GM12878 (cell line): Measurements from ENCODE around the gene AP2A2. TPM values are rescaled to one million over a fixed set of nuclear protein-coding genes. Genes with fewer than 3 reads are reported as not detected.

Experiments
- ATAC-seq: fragments of 200-7000 bp; cut with Tn5 transposase; 3 replicates; pipeline ENCODE4 v1.9.1; 2020; ENCODE audit warnings: mild to moderate bottlenecking, moderate library complexity
- BruUV-seq: library from RNA; stranded (reverse); fragments of 400-500 nt; replicated peaks from 2 replicates; lab custom pipeline; 2021; lab: Mats Ljungman, UMichigan
- CTCF ChIA-PET: fragments of 300-600 bp; sonication (Branson Sonifier 250); formaldehyde crosslinking; extraction: SDS; loops from one replicate; lab custom pipeline; 2021; ENCODE audit warnings: inconsistent platforms; lab: Yijun Ruan, JAX
- POLR2A ChIA-PET: fragments of 350-600 bp; formaldehyde crosslinking; extraction: SDS; loops from one replicate; lab custom pipeline; 2021; ENCODE audit warnings: inconsistent platforms; lab: Charles Lee
- RAD21 ChIA-PET: fragments of 300-600 bp; sonication (Branson Sonifier 250); formaldehyde crosslinking; loops from one replicate; lab custom pipeline; 2023; ENCODE audit warnings: antibody characterized with exemption; ENCODE audit not compliant: unreplicated experiment; lab: Charles Lee
- SMC1A ChIA-PET: fragments of 300-600 bp; sonication (Branson Sonifier 250); formaldehyde crosslinking; loops from one replicate; lab custom pipeline; 2023; ENCODE audit not compliant: unreplicated experiment, uncharacterized antibody; lab: Charles Lee
- DNase-seq: peaks from one replicate; pipeline ENCODE4 v3.0.0-alpha.2; 2011; ENCODE audit warnings: low read depth, low spot score
- FAIRE-seq: peaks from 3 replicates; lab custom pipeline; 2011; peaks lifted over from hg19 to GRCh38; lab: Jason Lieb, UNC
- H2AFZ ChIP-seq: 2 replicates; pipeline ENCODE4 v1.6.0; 2011; ENCODE audit warnings: low read depth, low read length, control low read depth; ENCODE audit not compliant: control insufficient read depth
- H3K27ac ChIP-seq: 2 replicates; pipeline ENCODE4 v1.5.1; 2011; ENCODE audit warnings: control low read depth; ENCODE audit not compliant: control insufficient read depth, insufficient read depth
- H3K27me3 ChIP-seq, 2 experiments: replicated peaks in 1 of 2; 2 replicates each; pipeline versions ENCODE4 v1.6.0 to v1.6.1; 2011; ENCODE audit warnings: low read length in 1 of 2; ENCODE audit not compliant: control insufficient read depth in 2 of 2, insufficient read depth in 2 of 2
- H3K36me3 ChIP-seq, 2 experiments: 2 replicates each; pipeline ENCODE4 v1.5.1; 2011; ENCODE audit warnings: low read length in 1 of 2; ENCODE audit not compliant: control insufficient read depth in 2 of 2, insufficient read depth in 2 of 2
- H3K4me1 ChIP-seq: 2 replicates; pipeline ENCODE4 v1.6.1; 2011; ENCODE audit warnings: mild to moderate bottlenecking, low read length, moderate library complexity, mixed read lengths; ENCODE audit not compliant: control insufficient read depth, insufficient read depth
- H3K4me2 ChIP-seq: 2 replicates; pipeline ENCODE4 v1.6.0; 2011; ENCODE audit warnings: control low read depth; ENCODE audit not compliant: control insufficient read depth, insufficient read depth
- H3K4me3 ChIP-seq: fragments of 200-600 bp; sonication (generic); 2 replicates; pipeline ENCODE4 v1.5.1; 2016
- H3K79me2 ChIP-seq: 2 replicates; pipeline ENCODE4 v1.6.0; 2011; ENCODE audit warnings: low read length; ENCODE audit not compliant: control insufficient read depth, insufficient read depth
- H3K9ac ChIP-seq: 2 replicates; pipeline ENCODE4 v1.8.0; 2011; ENCODE audit warnings: low read length, control low read depth, mixed read lengths; ENCODE audit not compliant: control insufficient read depth, insufficient read depth
- H3K9me3 ChIP-seq: replicated peaks from 3 replicates; pipeline ENCODE4 v1.5.1; 2011; ENCODE audit warnings: mild to moderate bottlenecking, low read length; ENCODE audit not compliant: control insufficient read depth, insufficient read depth
- H4K20me1 ChIP-seq: 2 replicates; pipeline ENCODE4 v1.6.0; 2011; ENCODE audit not compliant: control insufficient read depth, insufficient read depth
- BCL3 ChIP-seq: IDR thresholded peaks from 2 replicates; pipeline ENCODE4 v1.6.1; 2011; ENCODE audit warnings: borderline replicate concordance, low read depth, mild to moderate bottlenecking, moderate library complexity, low read length; ENCODE audit not compliant: insufficient read depth, poor library complexity, severe bottlenecking
- BHLHE40 ChIP-seq, 2 experiments: fragments of 450-650 bp in 1 of 2; IDR thresholded peaks; 2 replicates each; pipeline ENCODE4 v1.6.1; 2011 to 2017; ENCODE audit warnings: low read depth in 2 of 2, borderline replicate concordance in 1 of 2, improper control_type of control experiment in 1 of 2, low read length in 1 of 2, mild to moderate bottlenecking in 1 of 2
- CHD1 ChIP-seq: IDR thresholded peaks from 2 replicates; pipeline ENCODE4 v1.6.1; 2012; ENCODE audit warnings: low read depth, low read length, improper control_type of control experiment
- CREB1 ChIP-seq: IDR thresholded peaks from 2 replicates; pipeline ENCODE4 v1.6.1; 2012; ENCODE audit warnings: low read depth, mild to moderate bottlenecking, inconsistent platforms
- GATAD2B ChIP-seq: fragments of 450-650 bp; conservative IDR thresholded peaks from 2 replicates; pipeline ENCODE4 v1.6.1; 2017; ENCODE audit warnings: low read depth, mild to moderate bottlenecking, moderate library complexity
- KLF5 ChIP-seq: fragments of 450-650 bp; IDR thresholded peaks from 2 replicates; pipeline ENCODE4 v1.6.1; 2014; ENCODE audit warnings: mild to moderate bottlenecking; ENCODE audit not compliant: partially characterized antibody
- LARP7 ChIP-seq: fragments of 450-650 bp; IDR thresholded peaks from 2 replicates; pipeline ENCODE4 v1.6.1; 2017; ENCODE audit warnings: mild to moderate bottlenecking
- RB1 ChIP-seq: fragments of 450-650 bp; formaldehyde crosslinking; IDR thresholded peaks from 2 replicates; pipeline ENCODE4 v1.6.1; 2017; ENCODE audit warnings: mild to moderate bottlenecking, borderline replicate concordance
- RBBP5 ChIP-seq: fragments of 200-600 bp; sonication (generic); conservative IDR thresholded peaks from 2 replicates; pipeline ENCODE4 v1.6.1; 2016
- SIX5 ChIP-seq: IDR thresholded peaks from 2 replicates; pipeline ENCODE4 v1.6.1; 2011; ENCODE audit warnings: mild to moderate bottlenecking, low read depth, low read length, moderate library complexity; ENCODE audit not compliant: severe bottlenecking
- SMAD5 ChIP-seq: IDR thresholded peaks from 2 replicates; pipeline ENCODE4 v1.6.1; 2016; ENCODE audit warnings: antibody characterized with exemption, low read depth
- SMC3 ChIP-seq: IDR thresholded peaks from 2 replicates; pipeline ENCODE4 v1.6.1; 2011; ENCODE audit warnings: low read length, improper control_type of control experiment, borderline replicate concordance
- USF1 ChIP-seq: IDR thresholded peaks from 2 replicates; pipeline ENCODE4 v1.6.1; 2011; ENCODE audit warnings: borderline replicate concordance, low read depth, mild to moderate bottlenecking, moderate library complexity, mixed read lengths, low read length; ENCODE audit not compliant: insufficient read depth; ENCODE audit errors: extremely low read length
- ZBTB11 ChIP-seq: fragments of 450-650 bp; formaldehyde crosslinking; IDR thresholded peaks from 2 replicates; pipeline ENCODE4 v1.5.0; 2022; ENCODE audit warnings: mild to moderate bottlenecking, missing genetic modification characterization
- ZNF217 ChIP-seq: fragments of 450-650 bp; IDR thresholded peaks from 2 replicates; pipeline ENCODE4 v1.6.1; 2017; ENCODE audit warnings: antibody characterized with exemption, mild to moderate bottlenecking
- WGBS: methylation state at CpG from one replicate; pipeline ENCODE4 v1.1.6; 2016; ENCODE audit warnings: low lambda C conversion rate; ENCODE audit not compliant: insufficient replicate concordance, insufficient coverage; ENCODE audit errors: missing lambda C conversion rate; 5-methylcytosine and 5-hydroxymethylcytosine counted together
- in situ Hi-C: fragments of 300-500 bp; cut with MboI; formaldehyde crosslinking; loops from 9 replicates; pipeline ENCODE4 v1.14.3; 2018; ENCODE audit warnings: mixed read lengths
- intact Hi-C: fragments of 100-400 bp; cut with micrococcal nuclease; formaldehyde crosslinking; loops from one replicate; pipeline ENCODE4 v1.14.2; 2022; ENCODE audit not compliant: unreplicated experiment
- polyA plus RNA-seq, 11 experiments: library from polyadenylated mRNA; depleted of rRNA in 4 of 11; unstranded in 6 of 11; stranded (reverse) in 5 of 11; fragments of >200 nt; fragmentation: Nextera tagmentation in 4 of 11; fragmentation: Illumina TruSeq in 1 of 11; extraction: Ambion mirVana in 4 of 11; extraction: Trizol in 1 of 11; gene quantifications; 1 replicate in 1 of 11; 2 replicates in 10 of 11; pipeline versions ENCODE4 v1.2.1 to v1.2.3, GENCODE V29; 2011 to 2016; ENCODE audit warnings: inconsistent platforms in 2 of 11, missing spikeins in 2 of 11, low read depth in 1 of 11
- total RNA-seq, 4 experiments: library from RNA; depleted of rRNA in 3 of 4; stranded (reverse); fragments of >200 nt in 3 of 4; fragmentation: Illumina TruSeq in 1 of 4; extraction: Trizol in 1 of 4; gene quantifications; 2 replicates each; pipeline versions ENCODE4 v1.2.1 to v1.2.3, GENCODE V29; 2013 to 2021

AP2A2 gene
- total and polyA plus RNA-seq, 10 of the 15 experiments (the other 5 are each of a cell fraction or from before 2014, with no cell fraction given) = 0.58 to 48.8 (median 18.2) TPM

GRCh38 chr11:910044-910588, 15.6 kb upstream of the AP2A2 start (continued):
- TF ChIP-seq BCL3 = no peak
- no peak for TF ChIP-seq KLF5
- no peak for TF ChIP-seq BHLHE40 (IDR thresholded peaks at IDR 0.05; ENCODE audit: borderline replicate concordance in 1 of 2, low read depth in 2 of 2, low read length in 1 of 2)
- TF ChIP-seq CHD1 = no peak
- no peak for TF ChIP-seq RB1
- no peak for TF ChIP-seq RBBP5
- TF ChIP-seq CREB1 = no peak

GRCh38 chr11:910589-911030, 15.1 kb upstream of the AP2A2 start, which contains the start of gene CHID1:
Gene CHID1, minus strand, starts transcription at chr11:910810. Its CDS starts 5,994 bp downstream, at chr11:904816.
- Histone ChIP-seq H4K20me1 (no peaks in the 10 kb centered on the region), H3K27ac (peak within 1 kb of the TSS; percentile 70), H2AFZ (peak within 1 kb of the TSS; percentile 87), H3K36me3 (no peaks in the 10 kb centered on the region), H3K9ac (peak within 1 kb of the TSS; percentile 77), H3K79me2 (peaks cover 19% of the 10 kb centered on the region), H3K4me1 (peaks cover 23% of the 10 kb centered on the region), H3K4me2 (peak within 1 kb of the TSS; percentile 81), H3K27me3 (no peaks in the 10 kb centered on the region), H3K9me3 (no peaks in the 10 kb centered on the region), H3K4me3 (peak within 1 kb of the TSS; percentile 100)
- no TSS peak for BruUV-seq
- DNase-seq (no peak), FAIRE-seq (peak; percentile 59), ATAC-seq (peak; percentile 96)
- intact Hi-C loops = loop anchor here (5.0 kb wide), 1 partner anchor 68 kb away; the partner anchor contains the start of genes POLR2L and TSPAN4
- CTCF ChIA-PET = no interaction called here
- in situ Hi-C loops = no loop called here
- POLR2A ChIA-PET = interaction anchor here (0.6 to 1.3 kb wide), 3 partner anchors 17 to 295 kb away, joined by 3 read pairs; partner anchors contain the start of gene IRF7
- 0% methylated on average over 25 of the region's 59 CpGs for WGBS
- RAD21 ChIA-PET = interaction anchor here (0.8 kb wide), 1 partner anchor 15 kb away, joined by 3 read pairs; the partner anchor contains the start of gene AP2A2
- SMC1A ChIA-PET = no interaction called here
- TF ChIP-seq GATAD2B (peak; percentile 51; the same call in 1 of the 2 replicates), SMC3 (no peak), USF1 (no peak), ZNF217 (no peak), BHLHE40 (IDR thresholded peaks at IDR 0.05; ENCODE audit: borderline replicate concordance in 1 of 2, low read depth in 2 of 2, low read length in 1 of 2) (peak in 1 of 2 experiments; percentile 62; a peak in 1 of 4 replicates), ZBTB11 (CRISPR knock-in tag) (peak; percentile 81), SIX5 (peak; percentile 45), LARP7 (peak; percentile 54), SMAD5 (no peak)
